C4-2B (cell line): ENCODE data around the gene STYX.
"Not testable (repeated sequence)": the region's sequence is repeated elsewhere in the genome, so short reads cannot be mapped to it uniquely, and the experiment has no call there.

ENCODE experiments used
- H3K27ac ChIP-seq: fragments of 450-650 bp; 2 replicates; pipeline ENCODE4 v1.5.1; 2017
- ZFX ChIP-seq: fragments of 450-650 bp; IDR thresholded peaks from 2 replicates; pipeline ENCODE4 v1.6.1; 2017
- TF ChIP-seq, protein P1 (sequence below): fragments of 450-650 bp; conservative IDR thresholded peaks from 2 replicates; pipeline ENCODE4 v1.5.1; 2017; ENCODE audit warnings: mild to moderate bottlenecking

STYX gene

GRCh38 chr14:52748647-52749292 is 18.8 kb downstream of the STYX start:
- TF ChIP-seq, protein P1, sequence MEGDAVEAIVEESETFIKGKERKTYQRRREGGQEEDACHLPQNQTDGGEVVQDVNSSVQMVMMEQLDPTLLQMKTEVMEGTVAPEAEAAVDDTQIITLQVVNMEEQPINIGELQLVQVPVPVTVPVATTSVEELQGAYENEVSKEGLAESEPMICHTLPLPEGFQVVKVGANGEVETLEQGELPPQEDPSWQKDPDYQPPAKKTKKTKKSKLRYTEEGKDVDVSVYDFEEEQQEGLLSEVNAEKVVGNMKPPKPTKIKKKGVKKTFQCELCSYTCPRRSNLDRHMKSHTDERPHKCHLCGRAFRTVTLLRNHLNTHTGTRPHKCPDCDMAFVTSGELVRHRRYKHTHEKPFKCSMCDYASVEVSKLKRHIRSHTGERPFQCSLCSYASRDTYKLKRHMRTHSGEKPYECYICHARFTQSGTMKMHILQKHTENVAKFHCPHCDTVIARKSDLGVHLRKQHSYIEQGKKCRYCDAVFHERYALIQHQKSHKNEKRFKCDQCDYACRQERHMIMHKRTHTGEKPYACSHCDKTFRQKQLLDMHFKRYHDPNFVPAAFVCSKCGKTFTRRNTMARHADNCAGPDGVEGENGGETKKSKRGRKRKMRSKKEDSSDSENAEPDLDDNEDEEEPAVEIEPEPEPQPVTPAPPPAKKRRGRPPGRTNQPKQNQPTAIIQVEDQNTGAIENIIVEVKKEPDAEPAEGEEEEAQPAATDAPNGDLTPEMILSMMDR = no peak
- TF ChIP-seq ZFX = no peak
- H3K27ac ChIP-seq = no peak overlapping the region

DNA sequence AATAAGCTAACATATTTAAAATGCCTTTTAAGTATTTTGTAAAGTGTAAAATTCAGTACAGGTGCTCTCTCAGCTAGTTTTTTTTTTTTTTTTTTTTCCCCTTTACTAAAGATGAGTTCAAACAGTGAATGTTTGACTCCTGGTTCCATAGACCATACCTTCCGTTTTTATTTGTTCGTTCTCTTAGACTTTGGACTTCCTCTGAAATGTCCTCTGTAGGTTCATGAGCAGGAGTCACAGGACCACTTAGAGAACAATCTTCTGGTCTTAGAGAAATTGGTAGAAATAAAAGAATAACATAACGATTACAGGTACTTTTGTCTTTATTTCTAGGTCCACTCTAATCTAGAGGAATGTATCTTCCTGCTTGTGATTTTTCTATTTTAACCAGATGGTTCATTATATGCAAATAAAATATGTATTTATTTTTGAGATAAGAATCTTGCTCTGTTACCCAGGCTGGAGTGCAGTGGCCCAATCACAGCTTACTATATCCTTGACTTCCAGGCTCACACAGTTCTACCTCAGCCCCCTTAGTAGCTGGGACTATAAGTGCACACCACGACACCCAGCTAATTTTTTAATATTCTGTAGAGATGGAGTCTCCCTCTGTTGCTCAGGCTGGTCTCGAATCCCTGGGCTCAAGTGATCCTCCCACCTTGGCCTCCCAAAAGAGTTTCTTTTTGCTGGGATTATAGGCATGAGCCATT is 25.8 kb downstream of the STYX start:
- TF ChIP-seq, protein P1 = no peak
- no peak for TF ChIP-seq ZFX
- no peak overlapping the region; the same call in 1 of the 2 replicates for H3K27ac ChIP-seq

GRCh38 chr14:52759145-52759544 is 29.2 kb downstream of the STYX start:
- H3K27ac ChIP-seq = no peak overlapping the region
- TF ChIP-seq ZFX = no peak

GRCh38 chr14:52762923-52763322 is 33.0 kb downstream of the STYX start:
- not testable (repeated sequence) for H3K27ac ChIP-seq

DNA sequence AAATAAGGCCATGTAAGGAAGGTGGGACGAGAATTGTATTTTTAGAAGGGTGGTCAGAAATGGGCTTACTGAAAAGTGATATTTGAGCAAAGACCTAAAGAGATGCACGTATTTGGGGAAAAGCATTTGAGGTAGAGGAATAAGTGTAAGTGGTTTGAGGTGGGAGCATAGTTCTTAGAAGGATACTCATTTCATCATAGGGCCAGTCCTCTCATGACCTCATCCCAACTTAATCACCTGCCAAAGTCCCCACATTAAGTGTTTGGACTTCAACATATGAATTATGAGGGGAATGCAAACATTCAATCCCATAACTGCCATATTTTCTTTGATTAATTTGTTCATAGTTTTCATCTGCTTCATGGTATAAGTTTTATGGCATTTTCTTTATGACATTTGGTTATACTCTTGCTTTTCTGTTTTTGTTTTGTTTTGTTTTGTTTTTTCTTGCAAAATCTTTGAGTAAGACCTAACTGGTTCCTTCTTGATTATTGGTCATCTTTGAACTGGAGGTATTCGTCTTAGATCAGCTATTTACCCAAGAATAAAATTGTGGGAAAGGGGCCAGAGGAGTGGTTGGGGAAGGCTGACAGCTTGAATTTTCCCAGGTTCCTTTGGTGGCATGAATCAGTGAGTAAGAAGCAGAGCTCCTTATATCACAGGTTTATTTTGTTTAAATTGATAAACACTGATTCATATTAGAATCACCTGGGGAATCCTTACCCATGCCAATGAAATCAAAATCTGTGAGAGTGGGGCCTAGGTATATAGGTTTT is 37.3 kb downstream of the STYX start:
- H3K27ac ChIP-seq = no peak overlapping the region
- TF ChIP-seq, protein P1 = no peak
- no peak for TF ChIP-seq ZFX

- TF ChIP-seq, protein P1 = no peak
- TF ChIP-seq ZFX = no peak
- no peak overlapping the region for H3K27ac ChIP-seq
Measured at GRCh38 chr14:52769887-52770286, 39.9 kb downstream of the STYX start.

DNA sequence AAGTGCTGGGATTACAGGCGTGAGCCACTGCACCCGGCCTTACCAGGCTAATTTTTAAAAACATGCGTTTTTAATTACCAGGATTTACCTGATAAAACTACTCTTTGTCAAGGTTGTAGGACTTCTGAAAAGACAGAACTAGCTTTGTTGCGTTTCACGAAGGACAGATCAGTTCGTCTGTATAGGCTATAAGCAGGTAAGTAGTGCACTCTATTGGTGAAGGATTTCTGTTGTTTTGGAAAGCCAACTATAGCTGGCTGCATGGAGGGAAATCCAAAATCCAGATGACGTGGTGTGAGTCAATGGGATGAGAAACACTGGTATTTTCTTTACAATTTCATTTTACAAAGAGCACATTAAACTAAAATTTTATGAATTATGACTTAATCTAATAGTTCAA is 46.9 kb downstream of the STYX start:
- TF ChIP-seq, protein P1 = no peak
- TF ChIP-seq ZFX = no peak
- H3K27ac ChIP-seq = no peak overlapping the region

DNA sequence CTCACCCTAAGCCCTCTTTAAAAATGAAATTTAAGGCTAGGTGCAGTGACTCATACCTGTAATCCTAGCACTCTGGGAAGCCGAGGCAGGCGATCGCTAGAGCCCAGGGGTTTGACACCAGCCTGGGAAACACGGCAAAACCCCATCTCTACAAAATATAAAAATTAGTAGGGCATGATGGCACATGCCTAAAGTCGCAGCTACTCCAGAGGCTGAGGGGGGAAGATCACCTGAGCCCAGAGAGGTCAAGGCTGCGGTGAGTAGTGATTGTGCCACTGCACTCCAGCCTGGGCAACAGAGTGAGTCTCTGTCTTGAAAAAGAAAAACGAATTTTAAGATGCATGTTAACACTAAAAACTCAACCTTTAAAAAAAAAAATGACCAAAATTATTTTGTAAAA is 48.7 kb downstream of the STYX start:
- no peak overlapping the region for H3K27ac ChIP-seq
- TF ChIP-seq, protein P1 = no peak
- TF ChIP-seq ZFX = no peak
